HUDEP-2 (cell line): Measurements from ENCODE around the gene ARHGEF28.
A peak's percentile ranks its signal among the peaks of the same experiment; 100 is the strongest.

Experiments
- DNase-seq, 76 experiments: peaks; one replicate each; lab custom pipeline; 2025; ENCODE audit not compliant: unreplicated experiment in 76 of 76; lab: John Stamatoyannopoulos, UW

ARHGEF28 gene

GRCh38 chr5:73917891-73918290 lies 291.9 kb downstream of the ARHGEF28 start:
- DNase-seq = no peak

GRCh38 chr5:73918791-73919221 lies 292.8 kb downstream of the ARHGEF28 start:
- no peak for DNase-seq

GRCh38 chr5:73921741-73922140 lies 295.7 kb downstream of the ARHGEF28 start:
- no peak for DNase-seq

- no peak for DNase-seq
Observed at GRCh38 chr5:73922224-73922623, 296.2 kb downstream of the ARHGEF28 start.

GRCh38 chr5:73922875-73923557 lies 297.0 kb downstream of the ARHGEF28 start:
- no peak for DNase-seq

GRCh38 chr5:73928476-73929070 lies 302.6 kb downstream of the ARHGEF28 start:
- no peak for DNase-seq

GRCh38 chr5:73935719-73936118 lies 309.7 kb downstream of the ARHGEF28 start:
- no peak for DNase-seq

GRCh38 chr5:73938280-73938937 lies 312.4 kb downstream of the ARHGEF28 start:
- DNase-seq = no peak

- no peak for DNase-seq
Observed at GRCh38 chr5:73938938-73939320, 312.9 kb downstream of the ARHGEF28 start.

GRCh38 chr5:73939557-73939956 lies 313.6 kb downstream of the ARHGEF28 start:
- DNase-seq = no peak

- DNase-seq = no peak
Observed at GRCh38 chr5:73940026-73940425, 314.0 kb downstream of the ARHGEF28 start.

- DNase-seq = no peak
Observed at GRCh38 chr5:73940801-73941200, 314.8 kb downstream of the ARHGEF28 start.

GRCh38 chr5:73942783-73943182 lies 316.8 kb downstream of the ARHGEF28 start:
- DNase-seq = no peak

GRCh38 chr5:73943397-73943796 lies 317.4 kb downstream of the ARHGEF28 start:
- no peak for DNase-seq

- DNase-seq = no peak
Observed at GRCh38 chr5:73944581-73944980, 318.6 kb downstream of the ARHGEF28 start.

- DNase-seq = peak in 15 of 76 experiments; percentile 0 to 19 (median 5)
Observed at GRCh38 chr5:73945505-73945904, 319.5 kb downstream of the ARHGEF28 start.

- DNase-seq = no peak
Observed at GRCh38 chr5:73946278-73946677, 320.3 kb downstream of the ARHGEF28 start.

GRCh38 chr5:73946919-73947602 lies 321.1 kb downstream of the ARHGEF28 start:
- no peak for DNase-seq

- no peak for DNase-seq
Observed at GRCh38 chr5:73947906-73948640, 322.1 kb downstream of the ARHGEF28 start.

- DNase-seq = no peak
Observed at GRCh38 chr5:73948720-73949119, 322.7 kb downstream of the ARHGEF28 start.

- DNase-seq = no peak
Observed at GRCh38 chr5:73950441-73950873, 324.5 kb downstream of the ARHGEF28 start.
